ENCODE data around the gene SSR4. TPM values are rescaled to one million over a fixed set of nuclear protein-coding genes. Genes with fewer than 3 reads are reported as not detected.

SSR4 gene
- total RNA-seq, 2 experiments from 2014 or later = 165 to 186 TPM

DNA sequence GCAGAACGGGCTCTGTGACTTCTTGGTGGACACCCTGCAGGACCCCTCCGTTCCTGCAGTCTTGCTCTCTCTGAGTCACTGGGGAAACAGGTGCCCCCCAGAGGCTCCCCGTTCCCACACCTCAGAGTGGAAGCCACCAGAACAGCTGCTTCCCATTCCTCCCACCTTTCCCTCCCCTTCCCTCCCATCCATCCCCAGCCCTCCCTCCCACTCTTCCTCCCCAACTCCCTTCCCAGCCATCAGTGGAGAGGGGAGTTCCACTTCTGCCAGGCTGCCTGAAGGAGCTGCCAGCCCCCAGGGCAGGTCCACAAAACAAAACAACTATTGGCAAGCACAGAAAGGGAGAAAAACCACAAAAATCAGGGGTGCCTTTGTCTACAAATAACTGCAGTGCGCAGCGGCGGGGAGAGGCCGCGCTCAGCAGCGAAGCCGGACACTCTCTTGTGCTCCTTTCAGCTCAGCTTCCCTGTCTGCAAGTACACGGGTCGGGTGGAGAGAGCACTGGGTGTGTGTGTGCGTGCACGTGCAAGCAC is 8.1 kb downstream of the SSR4 start:
- no TSS peak for BruUV-seq (replicated peaks)
- TF ChIP-seq, protein P1, sequence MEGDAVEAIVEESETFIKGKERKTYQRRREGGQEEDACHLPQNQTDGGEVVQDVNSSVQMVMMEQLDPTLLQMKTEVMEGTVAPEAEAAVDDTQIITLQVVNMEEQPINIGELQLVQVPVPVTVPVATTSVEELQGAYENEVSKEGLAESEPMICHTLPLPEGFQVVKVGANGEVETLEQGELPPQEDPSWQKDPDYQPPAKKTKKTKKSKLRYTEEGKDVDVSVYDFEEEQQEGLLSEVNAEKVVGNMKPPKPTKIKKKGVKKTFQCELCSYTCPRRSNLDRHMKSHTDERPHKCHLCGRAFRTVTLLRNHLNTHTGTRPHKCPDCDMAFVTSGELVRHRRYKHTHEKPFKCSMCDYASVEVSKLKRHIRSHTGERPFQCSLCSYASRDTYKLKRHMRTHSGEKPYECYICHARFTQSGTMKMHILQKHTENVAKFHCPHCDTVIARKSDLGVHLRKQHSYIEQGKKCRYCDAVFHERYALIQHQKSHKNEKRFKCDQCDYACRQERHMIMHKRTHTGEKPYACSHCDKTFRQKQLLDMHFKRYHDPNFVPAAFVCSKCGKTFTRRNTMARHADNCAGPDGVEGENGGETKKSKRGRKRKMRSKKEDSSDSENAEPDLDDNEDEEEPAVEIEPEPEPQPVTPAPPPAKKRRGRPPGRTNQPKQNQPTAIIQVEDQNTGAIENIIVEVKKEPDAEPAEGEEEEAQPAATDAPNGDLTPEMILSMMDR (conservative IDR thresholded peaks at IDR 0.05; ENCODE audit: low read length) = no peak
- TF ChIP-seq EZH2phosphoT487 (IDR thresholded peaks at IDR 0.05; ENCODE audit: borderline replicate concordance, low read depth, low read length) = no peak
- no peak overlapping the region for H3K4me3 ChIP-seq (ENCODE audit: low read depth, low read length, poor library complexity, severe bottlenecking)

DNA sequence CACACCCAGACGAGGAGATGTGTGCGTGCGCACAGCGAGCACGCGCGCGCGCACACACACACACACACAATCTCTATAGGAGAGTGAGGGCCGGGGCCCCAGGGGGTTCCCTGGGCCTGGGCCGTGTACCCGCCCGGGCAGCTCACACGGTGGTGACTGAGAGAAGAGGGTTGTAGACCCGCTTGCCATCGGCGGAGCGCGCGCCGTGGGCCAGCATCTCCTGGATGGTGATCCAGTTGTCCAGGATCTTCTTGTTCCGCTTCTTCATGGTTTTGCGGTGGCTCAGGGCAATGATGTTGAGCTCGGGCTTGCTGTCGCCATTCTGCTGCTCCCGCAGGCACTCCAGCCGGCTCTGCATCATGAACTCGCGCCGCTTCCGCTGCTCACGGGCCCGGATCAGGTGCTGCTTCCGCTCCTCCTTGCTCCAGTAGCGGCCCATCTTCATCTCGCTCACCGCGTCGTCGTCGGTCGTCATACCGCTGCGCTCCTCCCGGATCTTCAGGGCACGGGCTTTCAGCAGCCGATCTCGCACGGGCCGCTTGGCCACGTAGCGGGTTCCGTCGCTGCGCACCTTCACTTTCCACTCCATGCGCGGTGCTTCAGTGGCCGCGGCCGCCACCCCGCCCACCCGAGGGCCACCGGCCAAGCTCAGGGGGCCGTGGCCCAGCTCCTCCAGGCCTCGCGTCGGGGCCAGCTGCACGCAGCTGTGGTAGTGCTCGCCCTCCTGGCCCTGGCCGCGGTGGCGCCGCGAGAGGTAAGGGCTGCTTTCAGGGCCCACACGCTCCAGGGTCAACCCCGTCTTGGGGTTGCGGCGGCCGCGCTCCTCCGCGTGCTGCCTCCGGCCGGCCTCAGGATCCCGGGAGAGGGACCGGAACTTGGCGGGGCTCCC is 9.0 kb downstream of the SSR4 start:
- Histone ChIP-seq H3K4me2 (ENCODE audit: low read length) (no peak overlapping the region), H3K9me2 (ENCODE audit: insufficient read depth, low read length) (no peaks in the 10 kb centered on the region), H3K79me2 (ENCODE audit: insufficient read depth, low read depth, low read length) (no peaks in the 10 kb centered on the region), H3K4me3 (ENCODE audit: low read depth, low read length, poor library complexity, severe bottlenecking) (no peak overlapping the region), H3K36me3 (ENCODE audit: insufficient read depth, low read length) (peaks cover 10% of the 10 kb centered on the region), H3K4me1 (ENCODE audit: insufficient read depth, low read length, poor library complexity, severe bottlenecking) (no peaks in the 10 kb centered on the region), H3K9me3 (ENCODE audit: low read length) (no peaks in the 10 kb centered on the region), H2AFZ (ENCODE audit: low read length) (no peak overlapping the region), H3K27ac (ENCODE audit: low read depth, low read length, poor library complexity, severe bottlenecking) (no peak overlapping the region), H4K20me1 (ENCODE audit: insufficient read depth, low read length) (no peaks in the 10 kb centered on the region)
- CTCF ChIA-PET (ENCODE audit: unreplicated experiment) = no interaction called here
- intact Hi-C loops (cut with micrococcal nuclease; ENCODE audit: unreplicated experiment) = no loop called here
- no peak for DNase-seq (ENCODE audit: low spot score)
- BruUV-seq (replicated peaks) = no TSS peak
- POLR2A ChIA-PET = no interaction called here
- TF ChIP-seq, protein P1 (conservative IDR thresholded peaks at IDR 0.05; ENCODE audit: low read length) = no peak
- TF ChIP-seq EZH2phosphoT487 (IDR thresholded peaks at IDR 0.05; ENCODE audit: borderline replicate concordance, low read depth, low read length) = no peak

More for the DNA sequence above, 8.1 kb downstream of the SSR4 start:
- Histone ChIP-seq H4K20me1 (ENCODE audit: insufficient read depth, low read length) (no peaks in the 10 kb centered on the region), H3K9me2 (ENCODE audit: insufficient read depth, low read length) (no peaks in the 10 kb centered on the region), H3K27ac (ENCODE audit: low read depth, low read length, poor library complexity, severe bottlenecking) (no peak overlapping the region), H2AFZ (ENCODE audit: low read length) (no peak overlapping the region), H3K36me3 (ENCODE audit: insufficient read depth, low read length) (peaks cover 18% of the 10 kb centered on the region), H3K4me1 (ENCODE audit: insufficient read depth, low read length, poor library complexity, severe bottlenecking) (no peaks in the 10 kb centered on the region), H3K4me2 (ENCODE audit: low read length) (no peak overlapping the region), H3K9me3 (ENCODE audit: low read length) (no peaks in the 10 kb centered on the region), H3K79me2 (ENCODE audit: insufficient read depth, low read depth, low read length) (no peaks in the 10 kb centered on the region)
- intact Hi-C loops (cut with micrococcal nuclease; ENCODE audit: unreplicated experiment) = no loop called here
- no peak for DNase-seq (ENCODE audit: low spot score)
- CTCF ChIA-PET (ENCODE audit: unreplicated experiment) = no interaction called here
- POLR2A ChIA-PET = interaction anchor here (0.6 kb wide), 1 partner anchor 182 kb away, joined by 3 read pairs; no protein-coding TSS in a partner anchor

DNA sequence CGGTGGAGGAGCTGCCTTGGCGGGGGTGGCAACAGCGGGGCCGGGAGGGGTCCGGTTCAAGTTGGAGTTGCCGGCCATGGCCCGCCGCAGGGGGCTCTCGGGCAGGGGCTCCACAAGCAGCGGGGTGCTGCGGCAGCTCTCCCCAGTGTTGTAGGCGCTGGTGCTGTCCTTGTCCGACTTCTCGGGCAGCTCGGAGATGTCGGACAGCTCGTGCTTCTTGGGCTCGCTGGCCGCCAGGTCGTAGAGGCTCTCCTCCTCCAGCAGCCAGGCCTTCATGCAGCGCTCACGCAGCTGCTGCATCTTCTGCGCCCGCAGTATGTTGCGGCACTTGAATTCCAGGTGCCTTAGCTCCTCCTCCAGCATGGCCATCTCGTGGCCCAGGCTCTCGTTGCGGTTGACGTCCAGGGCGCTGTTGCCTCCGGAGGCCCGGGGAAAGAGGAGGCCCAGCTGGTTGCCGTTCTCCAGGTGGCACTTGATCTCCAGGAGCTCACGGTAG is 9.7 kb downstream of the SSR4 start:
- no peaks in the 10 kb centered on the region for H3K9me3 ChIP-seq (ENCODE audit: low read length)
- H3K4me1 ChIP-seq (ENCODE audit: insufficient read depth, low read length, poor library complexity, severe bottlenecking) = no peaks in the 10 kb centered on the region
- no peak overlapping the region for H3K4me3 ChIP-seq (ENCODE audit: low read depth, low read length, poor library complexity, severe bottlenecking)
- H3K36me3 ChIP-seq (ENCODE audit: insufficient read depth, low read length) = peaks cover 3% of the 10 kb centered on the region
- BruUV-seq (replicated peaks) = no TSS peak
- no peaks in the 10 kb centered on the region for H3K9me2 ChIP-seq (ENCODE audit: insufficient read depth, low read length)
- no peaks in the 10 kb centered on the region for H4K20me1 ChIP-seq (ENCODE audit: insufficient read depth, low read length)
- no peak overlapping the region for H3K4me2 ChIP-seq (ENCODE audit: low read length)
- TF ChIP-seq, protein P1 (conservative IDR thresholded peaks at IDR 0.05; ENCODE audit: low read length) = no peak
- POLR2A ChIA-PET = no interaction called here
- H2AFZ ChIP-seq (ENCODE audit: low read length) = no peak overlapping the region
- H3K27ac ChIP-seq (ENCODE audit: low read depth, low read length, poor library complexity, severe bottlenecking) = no peak overlapping the region
- CTCF ChIA-PET (ENCODE audit: unreplicated experiment) = no interaction called here
- no peak for DNase-seq (ENCODE audit: low spot score)
- intact Hi-C loops (cut with micrococcal nuclease; ENCODE audit: unreplicated experiment) = no loop called here
- no peaks in the 10 kb centered on the region for H3K79me2 ChIP-seq (ENCODE audit: insufficient read depth, low read depth, low read length)

Measured in OCI-LY7 (cell line).